Measurements from ENCODE around the gene MAVS.

DNA sequence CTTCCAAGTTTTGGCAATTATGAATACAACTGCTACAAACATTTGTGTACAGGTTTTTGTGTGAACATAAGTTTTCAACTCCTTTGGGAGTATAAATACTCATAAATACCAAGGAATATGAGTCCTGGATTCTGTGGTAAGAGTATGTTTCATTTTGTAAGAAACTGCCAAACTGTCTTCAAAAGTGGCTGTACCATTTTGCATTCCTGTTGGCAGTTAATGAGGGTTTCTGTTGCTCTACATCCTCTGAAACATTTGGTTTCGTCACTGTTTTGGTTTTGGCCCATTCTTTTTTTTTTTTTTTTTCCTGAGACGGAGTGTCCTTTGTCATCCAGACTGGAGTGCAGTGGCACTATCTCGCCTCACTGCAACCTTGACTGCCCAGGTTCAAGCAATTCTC is 17.8 kb upstream of the MAVS start:
- TF ChIP-seq, protein P1, sequence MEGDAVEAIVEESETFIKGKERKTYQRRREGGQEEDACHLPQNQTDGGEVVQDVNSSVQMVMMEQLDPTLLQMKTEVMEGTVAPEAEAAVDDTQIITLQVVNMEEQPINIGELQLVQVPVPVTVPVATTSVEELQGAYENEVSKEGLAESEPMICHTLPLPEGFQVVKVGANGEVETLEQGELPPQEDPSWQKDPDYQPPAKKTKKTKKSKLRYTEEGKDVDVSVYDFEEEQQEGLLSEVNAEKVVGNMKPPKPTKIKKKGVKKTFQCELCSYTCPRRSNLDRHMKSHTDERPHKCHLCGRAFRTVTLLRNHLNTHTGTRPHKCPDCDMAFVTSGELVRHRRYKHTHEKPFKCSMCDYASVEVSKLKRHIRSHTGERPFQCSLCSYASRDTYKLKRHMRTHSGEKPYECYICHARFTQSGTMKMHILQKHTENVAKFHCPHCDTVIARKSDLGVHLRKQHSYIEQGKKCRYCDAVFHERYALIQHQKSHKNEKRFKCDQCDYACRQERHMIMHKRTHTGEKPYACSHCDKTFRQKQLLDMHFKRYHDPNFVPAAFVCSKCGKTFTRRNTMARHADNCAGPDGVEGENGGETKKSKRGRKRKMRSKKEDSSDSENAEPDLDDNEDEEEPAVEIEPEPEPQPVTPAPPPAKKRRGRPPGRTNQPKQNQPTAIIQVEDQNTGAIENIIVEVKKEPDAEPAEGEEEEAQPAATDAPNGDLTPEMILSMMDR (IDR thresholded peaks at IDR 0.05) = no peak
- TF ChIP-seq POLR2AphosphoS5 (IDR thresholded peaks at IDR 0.05) (no peak), POLR2A (IDR thresholded peaks at IDR 0.05) (no peak)
